Measurements from ENCODE around the gene NNT. TPM values are rescaled to one million over a fixed set of nuclear protein-coding genes. Genes with fewer than 3 reads are reported as not detected.
"Not testable (repeated sequence)": the region's sequence is repeated elsewhere in the genome, so short reads cannot be mapped to it uniquely, and the experiment has no call there.

Gene NNT
- total RNA-seq, result 52.2 and 59.1 TPM in 2 replicates

GRCh38 chr5:43602461-43603343 lies at the start of gene NNT:
Gene NNT (plus strand): TSS chr5:43603180. CDS start chr5:43609196, 6,016 bp downstream.
- peak within 1 kb of the TSS; percentile 91 for H3K4me3 Mint-ChIP-seq
- H3K4me1 Mint-ChIP-seq, result peaks cover 30% of the 10 kb centered on the region
- DNase-seq, result peak; percentile 94
- H3K36me3 Mint-ChIP-seq (ENCODE audit: low read depth), result peaks cover 21% of the 10 kb centered on the region
- intact Hi-C loops (cut with micrococcal nuclease), result loop anchor here (1.0 to 10.0 kb wide), 7 partner anchors 46 to 650 kb away; partner anchors contain the start of genes C5orf34 and HMGCS1
- H3K27ac Mint-ChIP-seq, result peak within 1 kb of the TSS; percentile 85
- no peaks in the 10 kb centered on the region for H3K27me3 Mint-ChIP-seq
- H3K9me3 Mint-ChIP-seq, result peaks cover 8% of the 10 kb centered on the region

DNA sequence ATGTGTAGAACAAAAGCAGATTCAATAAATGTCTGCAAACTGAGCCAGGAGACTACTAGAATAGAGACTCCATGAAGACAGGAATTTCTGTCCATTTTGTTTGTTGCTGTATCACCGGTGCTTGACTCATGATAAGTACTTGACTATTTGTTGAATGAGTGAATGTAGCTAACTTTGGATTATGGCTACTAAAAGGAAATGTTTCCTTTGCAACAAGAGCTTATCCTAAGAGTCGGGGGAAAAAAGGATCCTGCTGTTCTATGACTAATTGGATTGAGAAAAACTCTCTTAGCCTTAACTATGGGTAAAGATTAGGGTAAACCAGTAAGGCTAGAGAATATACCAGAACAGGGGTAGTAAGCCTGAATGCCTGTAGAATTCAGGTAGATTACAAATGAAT lies 49.6 kb upstream of the NNT start:
- H3K36me3 Mint-ChIP-seq (ENCODE audit: low read depth), result peaks cover 15% of the 10 kb centered on the region
- H3K27me3 Mint-ChIP-seq, result no peaks in the 10 kb centered on the region
- no peak for DNase-seq
- peaks cover 14% of the 10 kb centered on the region for H3K4me1 Mint-ChIP-seq
- no peak overlapping the region for H3K27ac Mint-ChIP-seq
- intact Hi-C loops (cut with micrococcal nuclease), result loop anchor here (10.0 kb wide), 1 partner anchor 449 kb away; no protein-coding TSS in a partner anchor
- H3K9me3 Mint-ChIP-seq, result no peaks in the 10 kb centered on the region
- H3K4me3 Mint-ChIP-seq, result no peak overlapping the region

DNA sequence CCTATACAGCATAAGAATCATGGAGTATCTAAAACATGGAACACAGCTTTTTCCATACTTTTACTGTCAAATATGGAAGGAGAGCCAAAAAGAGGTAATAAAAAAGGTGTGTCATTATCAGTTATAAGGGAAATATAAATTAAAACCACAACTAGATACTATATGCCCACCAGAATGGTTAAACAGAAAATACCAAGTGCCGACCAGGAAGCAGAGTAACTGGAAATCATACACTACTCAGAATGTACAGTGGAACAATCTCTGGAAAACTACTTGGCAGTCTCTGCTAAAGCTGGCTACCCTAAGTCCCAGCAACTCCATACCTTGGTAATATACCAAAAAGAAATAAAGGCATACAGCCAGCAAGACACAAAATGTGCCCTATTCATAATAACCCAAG lies 48.5 kb upstream of the NNT start:
- intact Hi-C loops (cut with micrococcal nuclease), result loop anchor here (10.0 kb wide), 1 partner anchor 450 kb away; no protein-coding TSS in a partner anchor
- no peaks in the 10 kb centered on the region for H3K27me3 Mint-ChIP-seq
- H3K9me3 Mint-ChIP-seq, result no peaks in the 10 kb centered on the region
- peaks cover 15% of the 10 kb centered on the region for H3K4me1 Mint-ChIP-seq
- no peak for DNase-seq
- peak overlapping the region; percentile 20 for H3K4me3 Mint-ChIP-seq
- H3K36me3 Mint-ChIP-seq (ENCODE audit: low read depth), result peaks cover 10% of the 10 kb centered on the region
- no peak overlapping the region for H3K27ac Mint-ChIP-seq

GRCh38 chr5:43555895-43556606 lies 46.9 kb upstream of the NNT start:
- Mint-ChIP-seq H3K36me3 (ENCODE audit: low read depth) (peaks cover 7% of the 10 kb centered on the region), H3K27ac (peak overlapping the region; percentile 90), H3K9me3 (no peaks in the 10 kb centered on the region), H3K27me3 (peaks cover 9% of the 10 kb centered on the region), H3K4me3 (peak overlapping the region; percentile 91), H3K4me1 (peaks cover 12% of the 10 kb centered on the region)
- intact Hi-C loops (cut with micrococcal nuclease), result loop anchor here (1.0 to 10.0 kb wide), 8 partner anchors 41 to 605 kb away; partner anchors contain the start of genes C5orf34, NNT, TMEM267 and ZNF131
- peak; percentile 87 for DNase-seq

DNA sequence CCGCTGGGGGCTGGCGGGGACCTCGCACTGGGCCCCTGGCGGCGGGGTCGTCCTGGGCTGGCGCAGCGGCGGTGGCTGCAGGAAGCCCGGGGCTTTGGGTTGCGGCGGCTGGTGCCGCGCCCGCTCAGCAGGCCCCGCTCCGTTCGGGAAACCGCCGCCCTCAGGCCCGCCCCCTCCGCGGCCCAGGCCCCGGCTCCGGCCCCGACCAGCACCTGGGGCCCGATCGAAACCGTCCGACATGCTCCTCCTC lies 46.4 kb upstream of the NNT start:
- H3K27me3 Mint-ChIP-seq, result peaks cover 12% of the 10 kb centered on the region
- H3K4me3 Mint-ChIP-seq, result peak overlapping the region; percentile 91
- peaks cover 12% of the 10 kb centered on the region for H3K4me1 Mint-ChIP-seq
- not testable (repeated sequence) for H3K9me3 Mint-ChIP-seq; DNase-seq; H3K36me3 Mint-ChIP-seq (ENCODE audit: low read depth)
- peak overlapping the region; percentile 90 for H3K27ac Mint-ChIP-seq
- intact Hi-C loops (cut with micrococcal nuclease), result loop anchor here (1.0 to 10.0 kb wide), 8 partner anchors 41 to 606 kb away; partner anchors contain the start of genes C5orf34, NNT, TMEM267 and ZNF131

GRCh38 chr5:43556857-43557542 lies 46.0 kb upstream of the NNT start, which contains the start of gene PAIP1:
Gene PAIP1 (minus strand): TSS chr5:43557077. CDS start chr5:43556846, 231 bp downstream.
- Mint-ChIP-seq H3K36me3 (ENCODE audit: low read depth) (peaks cover 6% of the 10 kb centered on the region), H3K4me1 (peaks cover 12% of the 10 kb centered on the region), H3K27me3 (peaks cover 13% of the 10 kb centered on the region), H3K9me3 (no peaks in the 10 kb centered on the region), H3K4me3 (peak within 1 kb of the TSS; percentile 91), H3K27ac (peak within 1 kb of the TSS; percentile 90)
- intact Hi-C loops (cut with micrococcal nuclease), result loop anchor here (1.0 to 10.0 kb wide), 8 partner anchors 42 to 606 kb away; partner anchors contain the start of genes C5orf34, NNT, TMEM267 and ZNF131
- DNase-seq, result peak; percentile 96

- Mint-ChIP-seq H3K9me3 (no peaks in the 10 kb centered on the region), H3K36me3 (ENCODE audit: low read depth) (peaks cover 3% of the 10 kb centered on the region), H3K4me3 (no peak overlapping the region), H3K4me1 (peaks cover 9% of the 10 kb centered on the region), H3K27ac (no peak overlapping the region), H3K27me3 (peaks cover 20% of the 10 kb centered on the region)
- no peak for DNase-seq
- intact Hi-C loops (cut with micrococcal nuclease), result no loop called here
These were observed 42.9 kb upstream of the NNT start for GRCh38 chr5:43560128-43560527.

- no peak overlapping the region for H3K27ac Mint-ChIP-seq
- no peak for DNase-seq
- H3K27me3 Mint-ChIP-seq, result peaks cover 20% of the 10 kb centered on the region
- peaks cover 3% of the 10 kb centered on the region for H3K9me3 Mint-ChIP-seq
- intact Hi-C loops (cut with micrococcal nuclease), result no loop called here
- peaks cover 6% of the 10 kb centered on the region for H3K4me1 Mint-ChIP-seq
- H3K36me3 Mint-ChIP-seq (ENCODE audit: low read depth), result no peaks in the 10 kb centered on the region
- H3K4me3 Mint-ChIP-seq, result no peak overlapping the region
These were observed 41.6 kb upstream of the NNT start for GRCh38 chr5:43561356-43561755.

GRCh38 chr5:43563321-43563720 lies 39.7 kb upstream of the NNT start:
- intact Hi-C loops (cut with micrococcal nuclease), result no loop called here
- Mint-ChIP-seq H3K27me3 (peaks cover 20% of the 10 kb centered on the region), H3K36me3 (ENCODE audit: low read depth) (no peaks in the 10 kb centered on the region), H3K4me3 (no peak overlapping the region), H3K4me1 (peaks cover 2% of the 10 kb centered on the region), H3K9me3 (peaks cover 7% of the 10 kb centered on the region), H3K27ac (no peak overlapping the region)
- DNase-seq, result no peak

- intact Hi-C loops (cut with micrococcal nuclease), result no loop called here
These were observed 38.6 kb upstream of the NNT start for GRCh38 chr5:43564289-43564850.

GRCh38 chr5:43565043-43565442 lies 37.9 kb upstream of the NNT start:
- intact Hi-C loops (cut with micrococcal nuclease), result no loop called here
- Mint-ChIP-seq H3K27me3 (peaks cover 17% of the 10 kb centered on the region), H3K4me1 (no peaks in the 10 kb centered on the region), H3K9me3 (peaks cover 7% of the 10 kb centered on the region), H3K4me3 (no peak overlapping the region), H3K36me3 (ENCODE audit: low read depth) (no peaks in the 10 kb centered on the region), H3K27ac (no peak overlapping the region)
- no peak for DNase-seq

More at GRCh38 chr5:43564289-43564850, 38.6 kb upstream of the NNT start:
- Mint-ChIP-seq H3K27me3 (peaks cover 20% of the 10 kb centered on the region), H3K27ac (no peak overlapping the region), H3K4me3 (no peak overlapping the region), H3K9me3 (peaks cover 7% of the 10 kb centered on the region), H3K36me3 (ENCODE audit: low read depth) (no peaks in the 10 kb centered on the region), H3K4me1 (no peaks in the 10 kb centered on the region)
- no peak for DNase-seq

DNA sequence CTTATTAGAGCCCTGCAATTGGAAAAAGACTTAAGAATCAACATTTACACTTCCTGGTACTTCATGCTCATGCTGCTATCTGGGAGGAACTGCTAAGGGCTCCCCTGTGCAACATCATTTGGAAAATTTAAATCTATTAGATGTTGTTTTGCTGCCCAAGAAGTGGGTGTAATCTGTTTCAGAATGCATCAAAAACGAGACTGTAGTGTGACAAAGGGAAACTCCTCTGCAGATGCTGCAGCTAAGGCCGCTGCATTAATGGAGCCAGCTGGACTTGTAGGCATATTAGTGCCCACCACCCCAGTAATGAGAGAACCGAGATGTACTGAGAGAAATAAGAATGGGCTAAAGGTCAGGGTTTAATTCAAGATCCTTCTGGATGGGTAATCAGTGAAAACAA lies 35.0 kb upstream of the NNT start:
- intact Hi-C loops (cut with micrococcal nuclease), result no loop called here
- Mint-ChIP-seq H3K27me3 (no peaks in the 10 kb centered on the region), H3K36me3 (ENCODE audit: low read depth) (no peaks in the 10 kb centered on the region), H3K27ac (no peak overlapping the region), H3K9me3 (peaks cover 7% of the 10 kb centered on the region), H3K4me1 (peaks cover 2% of the 10 kb centered on the region), H3K4me3 (no peak overlapping the region)
- DNase-seq, result no peak

GRCh38 chr5:43569236-43569746 lies 33.7 kb upstream of the NNT start:
- Mint-ChIP-seq H3K27ac (no peak overlapping the region), H3K27me3 (no peaks in the 10 kb centered on the region), H3K9me3 (peaks cover 7% of the 10 kb centered on the region), H3K4me1 (peaks cover 2% of the 10 kb centered on the region), H3K4me3 (no peak overlapping the region), H3K36me3 (ENCODE audit: low read depth) (no peaks in the 10 kb centered on the region)
- DNase-seq, result no peak
- intact Hi-C loops (cut with micrococcal nuclease), result no loop called here
